RWPE2 (cell line): ENCODE measurements around the gene COX14.

Source experiments
- ATAC-seq: fragments of 200-7000 bp; cut with Tn5 transposase; 3 replicates; pipeline ENCODE4 v1.9.1; 2021; ENCODE audit warnings: low read depth
- DNase-seq: peaks from one replicate; pipeline ENCODE4 v3.0.0-alpha.2; 2020; ENCODE audit warnings: low spot score
- H3K27ac ChIP-seq: fragments of 450-650 bp; 2 replicates; pipeline ENCODE4 v1.5.1; 2017; ENCODE audit warnings: mild to moderate bottlenecking; ENCODE audit not compliant: poor library complexity, severe bottlenecking
- H3K27me3 ChIP-seq: fragments of 250-450 bp; sonication (Bioruptor Pico); 2 replicates; pipeline ENCODE4 v1.5.1; 2021; ENCODE audit warnings: mild to moderate bottlenecking, moderate library complexity; ENCODE audit not compliant: insufficient read depth, poor library complexity, severe bottlenecking
- H3K36me3 ChIP-seq: fragments of 250-450 bp; sonication (Bioruptor Pico); 2 replicates; pipeline ENCODE4 v1.5.1; 2020; ENCODE audit warnings: low read depth, mild to moderate bottlenecking, moderate library complexity
- H3K4me1 ChIP-seq: fragments of 250-450 bp; sonication (Bioruptor Pico); 2 replicates; pipeline ENCODE4 v1.5.1; 2021; ENCODE audit warnings: mild to moderate bottlenecking, moderate library complexity; ENCODE audit not compliant: insufficient read depth, poor library complexity, severe bottlenecking
- H3K4me3 ChIP-seq: fragments of 250-450 bp; sonication (Bioruptor Pico); 2 replicates; pipeline ENCODE4 v1.5.1; 2021; ENCODE audit warnings: mild to moderate bottlenecking, moderate library complexity; ENCODE audit not compliant: severe bottlenecking
- H3K9me3 ChIP-seq: fragments of 250-450 bp; sonication (Bioruptor Pico); 2 replicates; pipeline ENCODE4 v1.5.1; 2021; ENCODE audit warnings: mild to moderate bottlenecking, moderate library complexity; ENCODE audit not compliant: severe bottlenecking
- CTCF ChIP-seq: fragments of 450-650 bp; IDR thresholded peaks from one replicate; pipeline ENCODE4 v1.5.1; 2017; ENCODE audit warnings: mild to moderate bottlenecking, moderate library complexity; ENCODE audit not compliant: poor library complexity, severe bottlenecking

COX14 gene

GRCh38 chr12:50160643-50161042, 48.6 kb downstream of the COX14 start:
- no peak for ATAC-seq
- Histone ChIP-seq H3K4me3 (no peak overlapping the region), H3K27ac (no peak overlapping the region), H3K36me3 (peaks cover 25% of the 10 kb centered on the region), H3K27me3 (no peaks in the 10 kb centered on the region), H3K4me1 (no peaks in the 10 kb centered on the region), H3K9me3 (no peaks in the 10 kb centered on the region)
- no peak for DNase-seq
- no peak for TF ChIP-seq CTCF

GRCh38 chr12:50162230-50162629, 50.2 kb downstream of the COX14 start:
- Histone ChIP-seq H3K4me3 (no peak overlapping the region), H3K36me3 (peaks cover 26% of the 10 kb centered on the region), H3K27ac (no peak overlapping the region), H3K27me3 (no peaks in the 10 kb centered on the region), H3K9me3 (no peaks in the 10 kb centered on the region), H3K4me1 (no peaks in the 10 kb centered on the region)
- no peak for TF ChIP-seq CTCF
- DNase-seq (no peak), ATAC-seq (no peak)

GRCh38 chr12:50164963-50165362, 52.9 kb downstream of the COX14 start:
- no peaks in the 10 kb centered on the region for H3K4me1 ChIP-seq
- no peak for ATAC-seq

GRCh38 chr12:50166799-50167048, 54.7 kb downstream of the COX14 start:
- Histone ChIP-seq H3K27me3 (no peaks in the 10 kb centered on the region), H3K27ac (peak overlapping the region; percentile 52), H3K9me3 (peaks cover 6% of the 10 kb centered on the region), H3K4me1 (no peaks in the 10 kb centered on the region), H3K36me3 (peaks cover 3% of the 10 kb centered on the region; the same call in 1 of the 2 replicates), H3K4me3 (peak overlapping the region; percentile 62)
- no peak for TF ChIP-seq CTCF
- ATAC-seq, result peak; percentile 17
- no peak for DNase-seq

More at GRCh38 chr12:50164963-50165362, 52.9 kb downstream of the COX14 start:
- Histone ChIP-seq H3K9me3 (peaks cover 6% of the 10 kb centered on the region), H3K27me3 (no peaks in the 10 kb centered on the region), H3K4me3 (no peak overlapping the region), H3K36me3 (peaks cover 10% of the 10 kb centered on the region; the same call in 1 of the 2 replicates), H3K27ac (no peak overlapping the region)
- TF ChIP-seq CTCF, result no peak
- no peak for DNase-seq

- H3K36me3 ChIP-seq, result peaks cover 3% of the 10 kb centered on the region; the same call in 1 of the 2 replicates
- H3K4me1 ChIP-seq, result no peaks in the 10 kb centered on the region
- H3K27ac ChIP-seq, result peak within 1 kb of the TSS; percentile 52
- peak; percentile 98 for DNase-seq
- H3K9me3 ChIP-seq, result peaks cover 6% of the 10 kb centered on the region
- ATAC-seq, result peak; percentile 96
- peak within 1 kb of the TSS; percentile 62 for H3K4me3 ChIP-seq
- no peak for TF ChIP-seq CTCF
- no peaks in the 10 kb centered on the region for H3K27me3 ChIP-seq
These were observed 55.2 kb downstream of the COX14 start, which contains the start of gene CERS5 for GRCh38 chr12:50167049-50167828. TSS of gene CERS5 (minus strand) at chr12:50167369. CDS start at chr12:50167297, 72 bp downstream.
